ENCODE data around the gene MTCH1. TPM values are rescaled to one million over a fixed set of nuclear protein-coding genes. Genes with fewer than 3 reads are reported as not detected.
"Not testable (repeated sequence)": the region's sequence is repeated elsewhere in the genome, so short reads cannot be mapped to it uniquely, and the experiment has no call there.

The MTCH1 gene
- total RNA-seq, 1 donor from 2014 or later: 196 TPM

DNA sequence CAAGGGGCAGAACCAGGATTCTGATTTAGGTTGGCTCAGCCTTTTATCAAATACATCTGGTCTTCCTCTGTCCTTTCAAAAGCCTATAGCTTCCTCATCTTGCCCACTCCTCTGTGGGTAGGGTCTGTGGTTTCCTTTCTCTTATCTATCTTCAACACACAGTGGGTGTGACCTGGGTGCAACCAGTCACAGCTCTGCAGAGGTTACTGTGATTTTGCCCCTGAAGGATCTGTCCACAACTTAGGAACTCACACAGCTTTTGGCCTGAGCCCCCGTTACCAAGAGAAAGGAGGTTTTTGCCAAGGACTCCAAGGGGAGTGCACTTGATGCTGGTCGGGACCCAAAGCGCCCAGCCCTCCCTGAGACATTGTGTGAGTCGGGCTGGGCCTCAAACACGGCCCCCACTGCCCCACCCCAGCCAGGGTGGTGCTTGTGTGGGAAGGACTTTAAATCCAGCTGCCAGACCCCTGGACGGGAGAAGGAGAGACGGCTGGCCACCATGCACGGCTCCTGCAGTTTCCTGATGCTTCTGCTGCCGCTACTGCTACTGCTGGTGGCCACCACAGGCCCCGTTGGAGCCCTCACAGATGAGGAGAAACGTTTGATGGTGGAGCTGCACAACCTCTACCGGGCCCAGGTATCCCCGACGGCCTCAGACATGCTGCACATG, 31.6 kb downstream of the MTCH1 start, which contains the start of gene PI16:
Gene PI16, plus strand, starts transcription at position 477 of the 670 bp plus-strand sequence. Its CDS starts 23 bp downstream, at position 500.
- no peak for DNase-seq (ENCODE audit: low read depth)

DNA sequence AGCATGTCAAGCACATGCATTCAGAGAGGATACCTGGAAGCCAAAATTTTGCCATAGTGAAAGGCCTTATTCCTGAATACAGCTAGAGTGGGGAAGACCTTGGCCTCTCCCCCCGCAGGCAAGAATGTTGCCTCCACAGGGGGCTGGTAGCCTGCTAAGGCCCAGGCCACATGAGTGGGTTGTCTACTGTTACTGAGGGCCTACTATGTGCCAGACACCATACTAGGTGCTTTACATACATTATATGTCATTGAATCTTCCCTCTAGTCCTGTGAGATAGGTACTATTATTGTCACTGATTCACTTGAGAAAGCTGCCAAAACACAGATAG, 32.1 kb downstream of the MTCH1 start:
- DNase-seq (ENCODE audit: low read depth): no peak

DNA sequence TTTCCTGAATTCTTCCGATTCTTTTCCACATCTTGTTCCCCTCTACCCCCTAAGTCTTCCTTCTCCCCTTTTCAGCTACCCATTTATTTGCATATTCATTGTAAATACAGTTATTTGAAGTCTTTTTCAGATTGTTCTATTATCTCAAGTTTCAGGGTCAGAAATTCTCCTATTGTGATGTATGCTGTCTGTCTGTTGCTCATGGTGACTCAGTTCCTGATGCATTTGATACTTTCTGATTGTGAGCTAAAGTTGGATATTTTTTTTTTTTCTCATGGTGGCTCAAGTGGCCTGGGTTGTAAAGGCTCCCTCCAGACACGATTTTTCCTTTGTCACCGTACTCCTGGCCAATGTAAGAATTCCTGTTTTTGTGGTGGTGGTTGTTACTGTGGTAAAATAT, 36.4 kb downstream of the MTCH1 start:
- peak; percentile 32 for DNase-seq (ENCODE audit: low read depth)

DNA sequence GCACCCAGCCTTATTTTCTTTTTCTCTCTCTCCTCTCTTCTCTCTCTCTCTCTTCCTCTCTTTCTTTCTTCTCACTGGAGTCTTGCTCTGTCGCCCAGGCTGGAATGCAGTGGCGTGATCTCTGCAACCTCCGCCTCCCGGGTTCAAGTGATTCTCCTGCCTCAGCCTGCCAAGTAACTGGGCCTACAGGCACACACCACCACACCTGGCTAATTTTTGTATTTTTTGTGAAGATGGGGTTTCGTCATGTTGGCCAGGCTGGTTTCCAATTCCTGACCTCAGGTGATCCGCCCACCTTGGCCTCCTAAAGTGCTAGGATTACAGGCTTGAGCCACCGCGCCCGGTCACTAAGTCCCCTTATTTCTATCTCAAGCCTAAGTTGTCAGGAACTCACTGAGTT, 36.9 kb downstream of the MTCH1 start:
- DNase-seq (ENCODE audit: low read depth): not testable (repeated sequence)

DNA sequence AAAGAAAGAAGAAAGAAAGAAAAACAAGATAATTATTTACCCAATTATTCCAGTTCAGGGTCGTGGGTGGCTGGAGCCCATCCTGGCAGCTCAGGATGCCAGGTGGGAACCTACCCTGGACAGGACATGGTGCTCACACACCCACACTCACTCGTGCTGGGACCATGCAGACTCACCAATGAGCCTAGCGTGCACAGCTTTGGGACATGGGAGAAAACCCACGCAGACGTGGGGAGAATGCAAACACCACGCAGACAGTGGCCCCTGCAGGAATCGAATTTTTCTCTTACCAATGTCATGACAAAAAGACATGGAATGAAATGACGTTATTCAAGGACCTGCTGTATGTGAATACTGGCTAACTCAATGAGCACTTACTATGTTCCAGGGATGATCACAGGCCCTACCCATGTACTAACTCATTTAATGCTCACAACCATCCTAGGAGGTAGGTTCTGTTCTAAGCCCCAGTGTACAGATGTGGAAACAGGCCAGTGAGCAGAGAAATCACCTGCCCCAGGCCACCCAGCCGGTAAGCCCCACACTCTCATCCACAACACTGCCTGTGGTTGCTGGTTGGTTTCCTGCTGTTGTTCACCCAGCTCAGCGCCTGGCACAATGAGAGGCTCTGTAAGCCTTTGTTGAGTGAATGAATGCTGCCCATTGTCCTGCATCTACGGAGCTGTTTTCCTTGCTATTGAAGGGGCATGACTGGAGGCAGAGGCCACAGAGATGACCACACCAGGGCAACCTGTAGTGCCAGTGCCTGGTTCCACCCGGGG, 38.2 kb downstream of the MTCH1 start:
- no peak for DNase-seq (ENCODE audit: low read depth)

DNA sequence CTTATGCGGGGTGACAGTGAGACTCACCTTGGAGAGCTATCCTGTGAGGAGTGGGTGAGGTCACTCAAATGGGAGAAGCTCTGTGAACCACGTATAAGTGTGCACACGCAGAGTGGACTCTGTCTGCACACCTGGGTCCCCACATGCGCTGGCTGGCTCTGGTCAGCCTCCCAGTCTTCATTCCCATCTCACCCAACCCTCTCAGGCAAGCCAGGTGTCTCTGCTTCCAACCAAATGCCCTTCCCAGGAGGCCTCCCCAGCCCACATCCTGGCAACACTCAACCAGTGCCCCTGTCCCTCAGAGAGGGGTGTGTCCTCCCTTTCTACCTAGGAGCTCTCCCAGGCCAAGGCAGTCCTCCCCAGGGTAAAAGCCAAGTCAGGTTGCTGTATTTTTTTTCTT, 39.5 kb downstream of the MTCH1 start:
- no peak for DNase-seq (ENCODE audit: low read depth)

DNA sequence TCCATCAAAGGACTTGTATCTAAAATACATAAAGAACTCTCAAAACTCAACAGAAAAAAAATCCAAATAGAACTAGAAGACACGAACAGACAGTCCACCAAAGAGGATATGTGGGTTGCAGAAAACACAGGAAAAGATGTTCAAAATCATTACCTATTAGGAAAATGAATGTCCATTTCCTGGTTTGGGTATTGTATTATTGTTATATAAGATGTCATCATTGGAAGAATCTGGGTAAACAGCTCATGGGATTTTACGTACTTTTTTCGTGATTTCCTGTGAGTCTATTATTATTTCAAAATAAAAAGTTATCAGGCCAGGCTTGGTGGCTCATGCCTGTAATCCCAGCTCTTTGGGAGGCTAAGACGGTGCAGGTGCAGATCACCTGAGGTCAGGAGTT, 40.7 kb downstream of the MTCH1 start:
- no peak for DNase-seq (ENCODE audit: low read depth)

DNA sequence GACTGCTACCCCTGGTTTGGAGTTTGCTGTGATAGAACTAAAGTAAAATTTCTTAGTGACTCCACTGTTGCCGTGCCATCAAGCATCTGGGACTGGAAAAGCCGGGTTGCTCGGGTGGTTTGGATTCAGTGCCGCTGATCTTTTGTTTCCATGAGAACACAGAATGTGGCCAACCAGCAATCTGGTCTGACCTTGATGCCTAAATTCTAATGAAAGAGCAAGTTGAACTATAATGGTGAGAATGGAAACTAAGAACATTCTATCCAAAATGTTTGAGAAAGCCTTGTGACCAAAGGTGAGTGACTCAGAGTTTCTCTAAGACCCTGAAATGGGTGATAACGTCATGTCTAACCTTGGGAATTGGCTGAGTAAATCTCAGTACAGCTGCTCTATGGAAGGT, 41.3 kb downstream of the MTCH1 start:
- no peak for DNase-seq (ENCODE audit: low read depth)

DNA sequence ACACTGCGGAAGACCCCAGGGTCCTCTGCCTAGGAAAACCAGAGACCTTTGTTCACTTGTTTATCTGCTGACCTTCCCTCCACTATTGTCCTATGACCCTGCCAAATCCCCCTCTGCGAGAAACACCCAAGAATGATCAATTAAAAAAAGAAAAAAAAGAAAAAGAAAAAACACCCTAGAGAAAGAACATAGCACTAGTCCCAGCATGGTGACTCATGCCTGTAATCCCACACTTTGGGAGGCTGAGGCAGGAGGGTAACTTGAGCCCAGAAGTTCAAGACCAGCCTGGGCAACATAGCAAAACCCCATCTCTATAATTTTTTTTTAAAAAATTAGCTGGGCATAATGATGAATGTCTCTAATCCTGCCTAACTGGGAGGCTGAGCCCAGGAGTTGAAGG, 43.7 kb downstream of the MTCH1 start:
- not testable (repeated sequence) for DNase-seq (ENCODE audit: low read depth)

DNA sequence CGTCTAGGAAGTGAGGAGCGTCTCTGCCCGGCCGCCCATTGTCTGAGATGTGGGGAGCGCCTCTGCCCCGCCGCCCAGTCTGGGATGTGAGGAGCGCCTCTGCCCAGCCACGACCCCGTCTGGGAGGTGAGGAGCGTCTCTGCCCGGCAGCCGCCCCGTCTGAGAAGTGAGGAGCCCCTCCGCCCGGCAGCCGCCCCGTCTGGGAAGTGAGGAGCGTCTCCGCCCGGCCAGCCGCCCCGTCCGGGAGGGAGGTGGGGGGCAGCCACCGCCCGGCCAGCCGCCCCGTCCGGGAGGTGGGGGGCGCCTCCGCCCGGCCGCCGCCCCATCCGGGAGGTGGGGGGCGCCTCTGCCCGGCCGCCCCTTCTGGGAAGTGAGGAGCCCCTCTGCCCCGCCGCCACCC, 44.4 kb downstream of the MTCH1 start:
- not testable (repeated sequence) for DNase-seq (ENCODE audit: low read depth)

DNA sequence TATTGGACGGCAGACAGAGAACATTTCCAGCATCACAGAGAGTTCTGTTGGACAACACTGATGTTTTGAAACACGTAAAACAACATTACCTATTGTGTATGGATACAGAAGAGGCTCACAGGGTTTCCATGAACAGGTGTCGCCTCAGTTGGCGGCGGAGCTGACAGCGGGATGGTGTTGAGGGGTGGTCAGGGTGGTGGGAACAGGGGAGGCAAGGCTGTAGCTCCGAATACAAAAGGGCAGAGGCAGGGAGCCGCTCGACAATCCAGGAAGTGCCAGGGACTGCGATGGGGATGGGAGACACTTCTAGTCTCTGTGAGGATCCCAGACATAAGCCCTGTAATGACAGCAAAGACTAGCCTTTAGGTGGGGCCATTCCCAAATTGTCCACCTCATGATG, 46.0 kb downstream of the MTCH1 start:
- no peak for DNase-seq (ENCODE audit: low read depth)

DNA sequence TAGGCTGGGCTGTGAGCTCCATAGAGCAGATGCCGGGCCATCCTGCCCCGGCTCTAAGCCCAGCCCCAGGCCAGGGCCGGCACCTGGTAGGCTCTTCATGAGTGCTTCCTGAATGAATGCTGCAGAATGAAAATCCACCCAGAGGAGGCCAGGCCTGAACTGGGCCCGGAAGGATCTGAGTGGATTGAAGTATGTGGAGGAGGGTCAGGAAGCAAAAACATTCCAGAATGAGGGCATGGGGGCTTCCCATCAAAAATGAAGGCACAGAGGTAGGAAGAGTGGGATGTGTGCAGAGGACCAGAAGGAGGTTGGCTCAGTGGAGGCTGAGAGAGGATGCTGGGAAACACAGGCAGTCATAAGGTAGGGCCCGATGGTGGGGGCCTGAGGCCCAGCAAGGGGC, 47.0 kb downstream of the MTCH1 start:
- DNase-seq (ENCODE audit: low read depth): not testable (repeated sequence)

DNA sequence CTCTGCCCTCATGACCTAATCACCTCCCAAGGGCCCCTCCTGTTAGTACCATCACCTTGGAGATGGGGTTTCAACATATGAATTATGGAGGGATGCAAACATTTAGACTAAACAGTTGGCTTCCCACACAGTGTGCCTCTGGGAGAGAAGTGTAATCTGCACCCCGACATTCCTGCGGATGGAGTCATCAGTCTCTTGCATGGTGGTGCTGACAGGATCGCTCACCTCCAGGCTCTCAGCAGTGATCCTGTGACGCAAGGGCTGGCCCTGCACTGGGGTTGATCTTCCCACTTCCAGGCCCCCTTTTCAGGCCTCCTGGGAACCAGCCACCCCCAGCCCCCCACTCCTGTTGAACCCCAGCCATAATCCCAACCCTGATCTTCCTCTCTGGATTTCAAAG, 47.5 kb downstream of the MTCH1 start:
- DNase-seq (ENCODE audit: low read depth): no peak

DNA sequence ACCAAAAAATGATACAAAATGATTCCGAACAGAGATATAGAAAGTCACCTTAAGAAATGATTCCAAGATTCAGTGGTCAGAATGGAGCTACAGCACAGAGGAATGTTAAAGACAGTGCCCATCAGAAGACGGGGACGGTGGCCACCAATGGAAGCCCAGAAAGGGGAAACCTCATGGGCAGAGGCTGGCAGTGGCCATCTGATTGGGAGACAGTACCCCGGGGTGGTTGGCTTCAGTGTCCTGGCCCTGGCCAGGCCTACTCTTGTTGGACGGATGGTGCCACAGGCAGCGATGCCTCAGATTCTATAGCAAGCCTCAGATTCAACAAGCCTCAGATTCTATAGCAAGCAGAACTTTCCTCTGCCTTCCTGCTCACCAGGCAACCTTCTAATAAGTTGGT, 48.1 kb downstream of the MTCH1 start:
- DNase-seq (ENCODE audit: low read depth): no peak

DNA sequence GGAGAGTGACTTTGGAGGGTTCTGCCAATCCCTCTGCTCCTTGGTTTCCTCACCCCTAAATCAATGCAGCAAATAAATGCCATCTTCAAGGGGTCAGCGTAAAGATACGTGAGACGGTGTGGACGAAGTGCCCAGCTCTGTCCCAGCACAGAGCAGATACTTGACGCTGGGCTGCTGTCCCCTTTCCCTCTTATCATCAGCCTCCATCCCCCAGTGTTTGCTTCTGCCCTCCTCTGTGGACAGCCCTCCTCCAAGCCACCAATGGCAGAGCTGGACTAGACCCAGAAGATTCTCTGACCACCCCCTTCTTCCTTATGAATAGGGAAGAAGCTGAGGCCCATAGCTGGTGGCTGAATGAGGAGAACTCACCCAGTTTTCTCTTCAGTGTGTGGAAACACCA, 49.2 kb downstream of the MTCH1 start:
- no peak for DNase-seq (ENCODE audit: low read depth)

DNA sequence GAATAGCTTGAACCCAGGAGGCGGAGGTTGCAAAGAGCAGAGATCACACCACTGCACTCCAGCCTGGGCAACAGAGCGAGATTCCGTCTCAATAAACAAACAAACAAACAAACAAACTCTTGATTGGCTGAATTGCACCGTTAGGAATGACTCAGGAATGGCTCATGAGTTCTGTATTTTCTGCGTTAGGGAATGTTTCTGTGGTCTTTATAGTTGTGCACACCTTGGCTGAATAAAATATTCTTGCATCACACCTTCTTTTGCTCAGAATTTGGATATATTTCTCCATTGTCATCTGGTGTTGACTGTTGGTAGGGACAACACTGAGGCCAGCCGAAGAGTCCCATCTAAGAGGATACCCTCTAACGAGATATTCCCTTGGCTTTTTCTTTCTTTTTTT, 51.1 kb downstream of the MTCH1 start:
- DNase-seq (ENCODE audit: low read depth): no peak

DNA sequence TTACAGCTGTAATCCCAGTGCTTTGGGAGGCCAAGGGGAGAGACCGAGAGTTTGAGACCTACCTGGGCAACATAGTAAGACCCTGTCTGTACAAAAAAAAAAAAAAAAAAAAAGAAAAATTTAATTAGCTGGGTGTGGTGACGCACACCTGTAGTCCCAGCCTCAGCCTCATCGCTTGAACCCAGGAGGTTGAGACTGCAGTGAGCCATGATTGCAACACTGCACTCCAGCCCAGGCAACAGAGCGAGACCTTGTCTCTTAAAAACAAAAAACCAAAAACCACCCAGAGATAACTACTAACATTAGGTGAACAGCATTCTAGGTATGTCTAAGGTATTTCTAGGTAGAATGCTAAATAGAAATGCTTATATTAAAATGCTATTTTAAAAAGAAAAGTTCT, 52.5 kb downstream of the MTCH1 start:
- no peak for DNase-seq (ENCODE audit: low read depth)

DNA sequence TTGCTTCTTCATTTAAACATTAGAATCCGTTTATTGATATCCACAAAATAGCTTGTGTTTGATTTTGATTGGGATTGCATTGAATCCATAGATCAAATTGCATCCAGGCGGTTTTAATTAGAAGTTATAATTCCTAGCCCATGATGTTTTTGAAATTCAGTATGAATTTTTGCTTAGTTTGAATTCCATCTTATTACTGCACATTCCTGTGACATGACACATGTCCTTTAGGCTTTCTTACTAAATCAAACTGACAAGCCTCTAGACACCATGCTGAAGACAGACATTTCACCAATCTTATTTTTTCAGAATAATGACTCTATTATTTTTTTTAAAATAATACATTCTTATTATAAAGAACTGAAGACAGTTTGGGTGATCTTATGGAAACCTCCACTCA, 52.9 kb downstream of the MTCH1 start:
- DNase-seq (ENCODE audit: low read depth): no peak

DNA sequence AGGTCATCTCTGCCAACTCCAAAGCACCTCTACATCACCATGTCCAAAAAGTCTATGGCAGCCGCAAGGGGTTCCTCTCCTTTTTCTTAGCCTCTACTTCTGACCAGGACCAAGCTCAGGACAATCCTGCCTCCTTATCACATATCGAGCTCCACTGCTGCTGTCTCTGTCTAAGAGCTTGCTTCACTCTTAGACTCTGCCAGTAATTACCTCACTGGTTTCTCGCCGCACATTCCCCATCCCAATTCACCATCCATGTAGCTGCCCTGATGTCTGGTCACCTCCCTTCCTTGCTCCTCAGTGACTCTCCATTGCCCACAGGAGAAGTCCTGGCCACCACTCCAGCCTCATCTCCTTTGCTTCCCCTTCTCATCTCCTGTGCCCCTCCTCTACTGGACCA, 55.5 kb downstream of the MTCH1 start:
- DNase-seq (ENCODE audit: low read depth): no peak

DNA sequence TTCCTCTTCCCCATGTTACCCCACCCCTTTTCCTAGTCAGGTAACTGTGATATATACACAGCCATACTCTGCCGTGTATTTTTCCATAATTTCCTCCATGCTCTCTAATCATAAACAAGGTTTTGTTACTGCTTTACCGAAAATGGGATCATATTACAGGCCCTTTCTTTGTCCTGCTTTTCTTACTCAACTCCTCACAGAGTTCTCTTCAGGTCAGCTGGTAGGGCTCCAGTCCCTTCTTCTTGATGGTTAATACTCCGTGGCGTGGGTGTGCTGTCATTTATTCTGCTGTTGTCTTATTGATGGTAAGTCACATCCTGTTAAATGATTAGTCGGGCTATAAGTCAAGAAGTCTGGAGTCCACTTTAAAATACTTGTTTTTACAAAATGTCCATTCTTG, 56.4 kb downstream of the MTCH1 start:
- DNase-seq (ENCODE audit: low read depth): peak; percentile 70

DNA sequence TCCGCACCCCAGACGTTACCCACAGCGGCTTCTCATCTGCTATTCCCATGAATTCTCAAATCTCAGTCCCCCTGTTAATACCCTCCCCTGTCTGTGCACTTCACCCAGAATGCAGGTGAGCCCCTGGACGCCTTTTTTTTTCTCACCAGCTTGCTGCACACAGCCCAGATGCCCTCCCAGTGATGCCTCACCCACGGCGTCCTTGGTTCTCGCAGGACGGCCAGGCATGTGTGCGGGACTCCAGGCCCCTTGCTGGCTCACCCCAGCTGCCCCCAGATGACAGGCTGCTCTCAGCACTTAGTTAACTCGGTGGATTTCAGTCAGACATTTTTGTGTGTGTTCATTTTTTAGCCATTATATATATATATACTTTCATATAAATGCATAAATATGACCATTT, 56.8 kb downstream of the MTCH1 start:
- DNase-seq (ENCODE audit: low read depth): no peak

DNA sequence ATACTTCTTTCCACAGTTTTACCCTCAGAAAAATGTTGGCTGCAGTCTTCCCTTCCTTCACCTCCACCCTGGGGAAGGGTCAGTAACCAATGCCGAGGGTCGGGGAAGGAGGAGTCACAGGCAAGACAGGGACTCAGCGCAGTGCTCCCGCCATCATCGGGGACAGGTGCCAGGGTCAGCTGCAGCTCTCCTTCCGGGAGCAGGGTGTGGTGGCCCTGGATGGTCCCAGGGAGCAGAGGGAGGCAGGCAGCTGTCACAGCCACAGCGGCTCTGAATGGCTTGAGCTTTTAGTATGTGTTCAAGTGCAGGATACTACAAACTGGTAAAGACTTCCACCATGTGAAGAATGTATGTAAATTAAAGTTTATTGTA, 57.5 kb downstream of the MTCH1 start:
- DNase-seq (ENCODE audit: low read depth): no peak

DNA sequence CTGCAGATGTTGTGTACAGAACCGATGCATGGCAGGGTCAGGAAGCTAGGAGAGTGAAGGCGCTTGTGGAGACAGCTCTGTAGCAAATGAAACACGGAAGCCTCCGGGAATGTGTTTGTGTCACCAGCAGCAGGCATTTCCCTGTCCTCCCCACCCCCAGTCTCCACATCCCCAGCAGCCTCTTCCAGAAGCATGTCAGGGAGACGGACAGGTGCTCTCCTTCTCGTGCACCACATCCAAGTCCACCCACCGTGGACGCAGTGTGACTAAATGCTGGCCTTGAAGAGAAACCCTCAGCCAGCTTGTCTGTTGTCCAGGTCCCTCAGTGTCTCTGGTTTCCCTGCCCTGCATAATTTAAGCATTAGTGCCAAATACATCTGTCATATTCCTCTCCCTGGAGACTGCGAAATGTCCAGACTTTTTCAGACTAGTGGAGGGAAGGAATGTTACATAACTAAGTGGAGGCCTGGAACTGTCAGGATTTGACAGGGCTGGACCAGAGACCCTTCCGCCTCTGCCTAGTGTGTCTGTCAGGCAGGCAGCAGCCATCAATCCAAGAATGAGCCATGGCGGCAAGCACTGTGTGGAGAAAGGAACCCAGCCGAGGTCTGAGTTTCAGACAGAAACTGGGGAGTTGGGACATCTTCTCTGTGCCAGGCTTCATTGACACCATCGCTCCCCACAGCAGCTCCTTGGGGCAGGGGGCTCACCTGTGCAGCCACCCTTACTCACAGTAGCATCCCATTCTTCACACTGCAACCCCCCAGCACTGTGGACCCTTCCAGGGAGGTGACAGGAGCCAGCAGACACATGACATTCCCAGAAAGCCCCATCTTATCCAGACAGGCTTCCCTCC, 58.1 kb downstream of the MTCH1 start:
- no peak for DNase-seq (ENCODE audit: low read depth)

Measured in renal cortical epithelial cell (primary cell).